IPS-15b (cell line): Measurements from ENCODE around the gene RUFY1.
"Not testable (repeated sequence)": the region's sequence is repeated elsewhere in the genome, so short reads cannot be mapped to it uniquely, and the experiment has no call there.

Experiments used
- H3K27me3 ChIP-seq: one replicate; pipeline ENCODE4 v1.6.1; 2013; ENCODE audit warnings: low read length; ENCODE audit not compliant: control insufficient read depth, insufficient read depth
- H3K36me3 ChIP-seq: one replicate; pipeline ENCODE4 v1.6.1; 2013; ENCODE audit warnings: low read length; ENCODE audit not compliant: control insufficient read depth, insufficient read depth
- H3K4me1 ChIP-seq: one replicate; pipeline ENCODE4 v1.6.1; 2013; ENCODE audit warnings: mild to moderate bottlenecking, low read length; ENCODE audit not compliant: control insufficient read depth, insufficient read depth
- H3K4me3 ChIP-seq: one replicate; pipeline ENCODE4 v1.5.1; 2013; ENCODE audit warnings: low read depth, low read length
- H3K9ac ChIP-seq: one replicate; pipeline ENCODE4 v1.6.1; 2013; ENCODE audit warnings: low read depth, mild to moderate bottlenecking, low read length
- H3K9me3 ChIP-seq: one replicate; pipeline ENCODE4 v1.6.1; 2013; ENCODE audit warnings: mild to moderate bottlenecking, low read length; ENCODE audit not compliant: control insufficient read depth, insufficient read depth

The RUFY1 gene

GRCh38 chr5:179618923-179619554 lies 68.7 kb downstream of the RUFY1 start:
- H3K36me3 ChIP-seq: peaks cover 56% of the 10 kb centered on the region
- H3K4me3 ChIP-seq: no peak overlapping the region
- no peaks in the 10 kb centered on the region for H3K27me3 ChIP-seq
- H3K9ac ChIP-seq: no peak overlapping the region
- peaks cover 2% of the 10 kb centered on the region for H3K4me1 ChIP-seq
- no peaks in the 10 kb centered on the region for H3K9me3 ChIP-seq

GRCh38 chr5:179619776-179620175 lies 69.4 kb downstream of the RUFY1 start:
- Histone ChIP-seq H3K27me3 (no peaks in the 10 kb centered on the region), H3K4me1 (peaks cover 2% of the 10 kb centered on the region), H3K4me3 (peak overlapping the region; percentile 23), H3K9ac (no peak overlapping the region), H3K36me3 (peaks cover 49% of the 10 kb centered on the region), H3K9me3 (no peaks in the 10 kb centered on the region)

GRCh38 chr5:179620293-179620692 lies 69.9 kb downstream of the RUFY1 start:
- H3K4me3 ChIP-seq: peak overlapping the region; percentile 77
- no peaks in the 10 kb centered on the region for H3K27me3 ChIP-seq
- H3K9ac ChIP-seq: no peak overlapping the region
- peaks cover 2% of the 10 kb centered on the region for H3K4me1 ChIP-seq
- peaks cover 44% of the 10 kb centered on the region for H3K36me3 ChIP-seq
- no peaks in the 10 kb centered on the region for H3K9me3 ChIP-seq

- H3K4me1 ChIP-seq: peaks cover 2% of the 10 kb centered on the region
- no peaks in the 10 kb centered on the region for H3K9me3 ChIP-seq
- H3K27me3 ChIP-seq: no peaks in the 10 kb centered on the region
- peaks cover 40% of the 10 kb centered on the region for H3K36me3 ChIP-seq
- H3K4me3 ChIP-seq: peak overlapping the region; percentile 77
- H3K9ac ChIP-seq: no peak overlapping the region
These were observed 70.5 kb downstream of the RUFY1 start for GRCh38 chr5:179620703-179621350.

- Histone ChIP-seq H3K27me3 (no peaks in the 10 kb centered on the region), H3K4me1 (peaks cover 2% of the 10 kb centered on the region), H3K4me3 (peak overlapping the region; percentile 77), H3K36me3 (peaks cover 33% of the 10 kb centered on the region), H3K9ac (peak overlapping the region; percentile 62), H3K9me3 (no peaks in the 10 kb centered on the region)
These were observed 71.3 kb downstream of the RUFY1 start for GRCh38 chr5:179621551-179622214.

GRCh38 chr5:179623003-179623905 lies 72.9 kb downstream of the RUFY1 start, which contains the start of gene HNRNPH1:
Gene HNRNPH1, minus strand, starts transcription at chr5:179623671. Its CDS starts 538 bp downstream, at chr5:179623133.
- H3K9me3 ChIP-seq: no peaks in the 10 kb centered on the region
- peaks cover 2% of the 10 kb centered on the region for H3K4me1 ChIP-seq
- H3K27me3 ChIP-seq: no peaks in the 10 kb centered on the region
- peak within 1 kb of the TSS; percentile 95 for H3K4me3 ChIP-seq
- peak within 1 kb of the TSS; percentile 100 for H3K9ac ChIP-seq
- H3K36me3 ChIP-seq: peaks cover 21% of the 10 kb centered on the region

- peaks cover 20% of the 10 kb centered on the region for H3K36me3 ChIP-seq
- no peaks in the 10 kb centered on the region for H3K27me3 ChIP-seq
- H3K9me3 ChIP-seq: no peaks in the 10 kb centered on the region
- peak overlapping the region; percentile 95 for H3K4me3 ChIP-seq
- H3K4me1 ChIP-seq: peaks cover 2% of the 10 kb centered on the region
- peak overlapping the region; percentile 90 for H3K9ac ChIP-seq
These were observed 73.8 kb downstream of the RUFY1 start for GRCh38 chr5:179623906-179624741.

- Histone ChIP-seq H3K4me3 (peak overlapping the region; percentile 95), H3K9ac (no peak overlapping the region), H3K36me3 (peaks cover 19% of the 10 kb centered on the region), H3K4me1 (peaks cover 2% of the 10 kb centered on the region), H3K9me3 (no peaks in the 10 kb centered on the region), H3K27me3 (no peaks in the 10 kb centered on the region)
These were observed 74.5 kb downstream of the RUFY1 start for GRCh38 chr5:179624841-179625271.

GRCh38 chr5:179633501-179634369 lies 83.4 kb downstream of the RUFY1 start:
- not testable (repeated sequence) for H3K9me3 ChIP-seq, H3K27me3 ChIP-seq, H3K36me3 ChIP-seq, H3K4me1 ChIP-seq, H3K9ac ChIP-seq
- peak overlapping the region; percentile 13 for H3K4me3 ChIP-seq
